Fibroblast of skin of abdomen (primary cell): ENCODE measurements around the gene FGF3.

ENCODE experiments used
- DNase-seq: peaks from one replicate; pipeline ENCODE4 v3.0.0-alpha.2; 2013

Gene FGF3

GRCh38 chr11:69843529-69843921 is 24.3 kb upstream of the FGF3 start:
- no peak for DNase-seq

- no peak for DNase-seq
These were observed 23.7 kb upstream of the FGF3 start for GRCh38 chr11:69842746-69843528.

GRCh38 chr11:69841859-69842698 is 22.9 kb upstream of the FGF3 start:
- no peak for DNase-seq

GRCh38 chr11:69841170-69841858 is 22.1 kb upstream of the FGF3 start:
- DNase-seq = no peak

- no peak for DNase-seq
These were observed 21.4 kb upstream of the FGF3 start for GRCh38 chr11:69840371-69841169.

- no peak for DNase-seq
These were observed 20.3 kb upstream of the FGF3 start for GRCh38 chr11:69839516-69839915.

- DNase-seq = no peak
These were observed 18.6 kb upstream of the FGF3 start for GRCh38 chr11:69837791-69838190.

GRCh38 chr11:69836401-69836800 is 17.2 kb upstream of the FGF3 start:
- DNase-seq = no peak

- no peak for DNase-seq
These were observed 15.9 kb upstream of the FGF3 start for GRCh38 chr11:69834811-69835800.

- DNase-seq = no peak
These were observed 15.0 kb upstream of the FGF3 start for GRCh38 chr11:69834251-69834650.

GRCh38 chr11:69832561-69833413 is 13.6 kb upstream of the FGF3 start:
- DNase-seq = no peak

- no peak for DNase-seq
These were observed 12.8 kb upstream of the FGF3 start for GRCh38 chr11:69831985-69832384.

GRCh38 chr11:69830086-69830485 is 10.9 kb upstream of the FGF3 start:
- no peak for DNase-seq

- no peak for DNase-seq
These were observed 9.7 kb upstream of the FGF3 start for GRCh38 chr11:69828971-69829344.

- no peak for DNase-seq
These were observed 9.2 kb upstream of the FGF3 start for GRCh38 chr11:69828276-69828970.

GRCh38 chr11:69826773-69827172 is 7.6 kb upstream of the FGF3 start:
- no peak for DNase-seq

- DNase-seq = no peak
These were observed 6.7 kb upstream of the FGF3 start for GRCh38 chr11:69825941-69826340.

- no peak for DNase-seq
These were observed 6.0 kb upstream of the FGF3 start for GRCh38 chr11:69825037-69825834.
